Measurements from ENCODE around the gene RNF151. TPM values are rescaled to one million over a fixed set of nuclear protein-coding genes. Genes with fewer than 3 reads are reported as not detected.

The RNF151 gene
- total RNA-seq, 6 experiments from 2014 or later: not detected

DNA sequence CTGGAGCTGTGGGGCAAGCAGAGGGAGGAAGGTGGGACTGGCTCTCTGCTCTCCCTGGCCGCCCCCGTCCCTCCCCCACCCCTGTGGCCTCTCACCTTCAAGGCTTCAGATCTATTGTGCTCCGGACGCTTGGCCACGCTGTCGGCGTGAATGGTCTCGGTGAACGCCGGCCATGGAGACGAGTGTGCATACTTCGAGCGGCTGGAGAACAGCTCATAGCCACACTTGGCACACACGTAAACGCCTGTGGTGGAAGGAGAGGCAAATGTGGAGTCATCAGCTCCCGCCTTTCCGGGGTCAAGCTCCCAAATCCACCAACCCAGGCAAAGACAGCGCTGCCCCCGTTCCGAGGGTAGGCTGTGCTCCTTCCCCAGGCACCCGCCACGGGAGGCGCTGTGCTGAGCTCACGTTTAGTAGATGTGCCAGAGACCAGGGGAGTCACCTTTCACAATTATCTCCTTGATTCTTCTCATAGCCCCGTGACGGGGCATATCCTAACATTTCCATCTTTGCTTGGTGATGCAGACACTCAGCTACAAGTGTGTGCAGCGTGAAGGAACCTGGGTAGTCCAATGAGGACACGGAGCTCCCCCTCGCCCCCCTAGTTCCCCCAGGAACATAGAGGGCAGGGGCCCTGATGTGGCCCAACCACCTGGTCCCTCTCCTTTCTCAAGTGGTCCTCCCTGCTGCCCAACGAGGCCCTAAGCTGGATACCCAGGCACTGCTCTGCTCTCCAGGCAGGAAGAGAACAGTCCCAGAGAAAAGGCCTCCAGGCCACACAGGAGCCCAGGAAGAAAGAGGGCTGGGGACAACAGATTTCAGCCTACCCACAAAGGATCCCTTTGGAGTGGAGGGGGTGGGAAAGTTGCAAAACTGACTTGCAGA, 25.3 kb upstream of the RNF151 start:
- intact Hi-C loops (cut with DNase I): no loop called here

DNA sequence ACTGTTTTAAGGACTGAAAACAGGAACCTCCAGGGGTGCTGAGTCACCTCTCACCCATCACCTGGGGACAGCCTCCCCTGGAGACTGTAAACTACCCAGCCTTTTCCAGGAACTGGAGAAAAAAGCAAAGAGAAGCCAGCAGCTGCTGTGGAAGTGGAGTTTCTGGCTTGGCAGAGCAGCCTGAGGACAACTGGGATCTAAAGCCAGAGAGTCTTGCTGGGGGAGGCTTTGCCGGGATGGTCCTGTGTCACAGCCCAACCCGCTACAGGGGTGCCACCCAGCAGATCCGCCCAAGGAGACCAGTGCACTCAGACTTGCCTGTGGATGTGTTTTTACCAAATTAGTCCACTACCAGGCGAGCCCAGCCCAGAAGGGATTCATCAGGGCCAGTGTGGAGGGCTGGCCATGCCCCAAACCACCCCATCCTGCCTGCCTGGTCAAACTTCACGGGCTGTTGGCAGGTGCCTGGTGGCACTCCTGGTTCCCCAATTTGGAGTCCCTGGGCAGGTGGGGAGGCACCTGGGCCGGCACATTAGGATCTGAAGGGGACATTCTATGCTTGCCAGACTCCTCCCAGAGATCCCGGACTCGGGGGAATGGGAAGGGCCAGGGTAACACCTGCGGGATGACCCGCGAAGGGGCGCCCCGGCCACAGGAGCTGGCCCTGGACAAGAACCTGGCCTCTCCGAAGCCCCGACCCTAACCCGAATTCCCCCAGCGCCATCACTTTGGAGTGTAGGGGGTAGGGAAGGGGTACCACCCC, 24.4 kb upstream of the RNF151 start:
- no peaks in the 10 kb centered on the region for H3K27me3 ChIP-seq
- H3K4me1 ChIP-seq: peaks cover 0 to 48% (median 16%) of the 10 kb centered on the region in 4 donors
- peaks cover 0 to 35% (median 13%) of the 10 kb centered on the region in 4 donors for H3K36me3 ChIP-seq
- no peak for TF ChIP-seq POLR2A (IDR thresholded peaks at IDR 0.05)
- TF ChIP-seq, protein P1, sequence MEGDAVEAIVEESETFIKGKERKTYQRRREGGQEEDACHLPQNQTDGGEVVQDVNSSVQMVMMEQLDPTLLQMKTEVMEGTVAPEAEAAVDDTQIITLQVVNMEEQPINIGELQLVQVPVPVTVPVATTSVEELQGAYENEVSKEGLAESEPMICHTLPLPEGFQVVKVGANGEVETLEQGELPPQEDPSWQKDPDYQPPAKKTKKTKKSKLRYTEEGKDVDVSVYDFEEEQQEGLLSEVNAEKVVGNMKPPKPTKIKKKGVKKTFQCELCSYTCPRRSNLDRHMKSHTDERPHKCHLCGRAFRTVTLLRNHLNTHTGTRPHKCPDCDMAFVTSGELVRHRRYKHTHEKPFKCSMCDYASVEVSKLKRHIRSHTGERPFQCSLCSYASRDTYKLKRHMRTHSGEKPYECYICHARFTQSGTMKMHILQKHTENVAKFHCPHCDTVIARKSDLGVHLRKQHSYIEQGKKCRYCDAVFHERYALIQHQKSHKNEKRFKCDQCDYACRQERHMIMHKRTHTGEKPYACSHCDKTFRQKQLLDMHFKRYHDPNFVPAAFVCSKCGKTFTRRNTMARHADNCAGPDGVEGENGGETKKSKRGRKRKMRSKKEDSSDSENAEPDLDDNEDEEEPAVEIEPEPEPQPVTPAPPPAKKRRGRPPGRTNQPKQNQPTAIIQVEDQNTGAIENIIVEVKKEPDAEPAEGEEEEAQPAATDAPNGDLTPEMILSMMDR (IDR thresholded peaks at IDR 0.05): no peak
- H3K4me3 ChIP-seq: peak overlapping the region; percentile 75 to 83 (median 79)
- peak in 3 of 4 donors; percentile 2 to 11 (median 3) for ATAC-seq
- intact Hi-C loops (cut with DNase I): no loop called here
- peak overlapping the region; percentile 66 to 85 (median 73) for H3K27ac ChIP-seq
- peak in 1 of 3 donors; percentile 69 for DNase-seq
- no peaks in the 10 kb centered on the region for H3K9me3 ChIP-seq
- WGBS (ENCODE audit: insufficient coverage, low coverage, low lambda C conversion rate, missing lambda C conversion rate): 3% methylated on average over 9 of the region's 17 CpGs

More for the DNA sequence above, 25.3 kb upstream of the RNF151 start:
- DNase-seq: peak; percentile 78 to 82 (median 80)
- Histone ChIP-seq H3K4me3 (peak overlapping the region; percentile 75 to 83 (median 79)), H3K27me3 (no peaks in the 10 kb centered on the region), H3K9me3 (no peaks in the 10 kb centered on the region), H3K4me1 (peaks cover 0 to 48% (median 16%) of the 10 kb centered on the region in 4 donors), H3K27ac (peak overlapping the region; percentile 36 to 85 (median 73)), H3K36me3 (peaks cover 0 to 41% (median 17%) of the 10 kb centered on the region in 4 donors)
- WGBS (ENCODE audit: insufficient coverage, low coverage, low lambda C conversion rate, missing lambda C conversion rate): 6% methylated on average over 10 of the region's 30 CpGs
- ATAC-seq: peak; percentile 27 to 48 (median 44)
- TF ChIP-seq, protein P1 (IDR thresholded peaks at IDR 0.05): peak; percentile 46 to 60 (median 52)
- no peak for TF ChIP-seq POLR2A (IDR thresholded peaks at IDR 0.05)

DNA sequence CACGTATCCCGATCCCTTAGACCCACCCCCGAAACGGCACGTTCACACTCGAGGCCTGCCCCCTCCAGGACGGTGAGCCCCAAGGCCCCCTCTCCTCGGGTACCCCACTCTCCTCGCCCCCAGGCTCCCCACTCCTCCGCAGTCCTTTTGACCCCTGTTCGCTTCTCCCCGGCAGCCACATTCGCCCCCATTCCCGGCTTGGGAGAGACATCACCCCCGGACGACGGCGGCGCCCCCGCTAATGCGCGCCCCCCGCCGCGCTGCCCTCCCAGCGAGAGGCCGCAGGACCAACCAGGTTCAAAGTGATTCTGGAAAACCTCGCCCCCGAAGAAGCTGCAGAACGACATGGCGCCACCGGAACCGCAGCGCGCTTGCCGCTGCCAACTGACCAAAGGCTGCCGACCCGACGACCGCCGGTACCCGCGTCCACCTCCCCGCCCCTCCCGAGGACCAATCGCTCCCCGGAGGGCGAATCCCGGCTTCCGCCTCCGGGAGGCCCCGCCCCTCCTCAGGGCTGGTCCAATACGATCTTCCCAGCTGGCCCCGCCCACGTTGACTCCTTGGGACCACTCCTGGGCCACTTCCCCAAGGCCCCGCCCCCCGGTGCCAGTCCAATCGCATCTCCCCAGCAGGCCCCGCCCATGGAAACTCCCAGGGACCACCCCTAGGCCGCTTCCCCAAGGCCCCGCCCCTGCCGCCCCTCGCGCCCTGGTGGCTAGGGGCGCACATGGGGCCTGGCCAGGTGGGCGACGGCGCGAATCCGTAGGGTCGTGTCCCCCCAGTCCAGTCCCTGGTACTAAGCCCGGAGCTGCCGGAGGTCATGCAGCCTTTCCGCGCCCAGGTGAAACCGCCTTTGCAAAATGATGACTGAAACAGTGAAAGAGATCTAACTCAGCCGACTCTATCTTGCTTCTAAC, 23.6 kb upstream of the RNF151 start, which contains the start of gene MSRB1:
Gene MSRB1 (minus strand): TSS at position 390 of the 917 bp plus-strand sequence. CDS start 43 bp downstream, at position 347.
- ATAC-seq (peak; percentile 81 to 92 (median 86)), DNase-seq (peak; percentile 100)
- TF ChIP-seq POLR2A (IDR thresholded peaks at IDR 0.05): peak; percentile 99
- TF ChIP-seq, protein P1 (IDR thresholded peaks at IDR 0.05): no peak
- Histone ChIP-seq H3K9me3 (no peaks in the 10 kb centered on the region), H3K4me3 (peak within 1 kb of the TSS; percentile 75 to 83 (median 79)), H3K36me3 (peaks cover 0 to 26% (median 9%) of the 10 kb centered on the region in 4 donors), H3K27me3 (no peaks in the 10 kb centered on the region), H3K27ac (peak within 1 kb of the TSS; percentile 66 to 85 (median 73)), H3K4me1 (peaks cover 0 to 43% (median 15%) of the 10 kb centered on the region in 4 donors)
- intact Hi-C loops (cut with DNase I): no loop called here
- 0% methylated on average over 20 of the region's 77 CpGs for WGBS (ENCODE audit: insufficient coverage, low coverage, low lambda C conversion rate, missing lambda C conversion rate)

Data from right lobe of liver (tissue), 6 donors.